GM18526 (cell line): ENCODE data around the gene MYRFL.

Experiments used
- POLR2A ChIP-seq: IDR thresholded peaks from 3 replicates; pipeline ENCODE4 v1.6.1; 2011; ENCODE audit not compliant: insufficient read length; ENCODE audit errors: extremely low read depth

MYRFL gene

DNA sequence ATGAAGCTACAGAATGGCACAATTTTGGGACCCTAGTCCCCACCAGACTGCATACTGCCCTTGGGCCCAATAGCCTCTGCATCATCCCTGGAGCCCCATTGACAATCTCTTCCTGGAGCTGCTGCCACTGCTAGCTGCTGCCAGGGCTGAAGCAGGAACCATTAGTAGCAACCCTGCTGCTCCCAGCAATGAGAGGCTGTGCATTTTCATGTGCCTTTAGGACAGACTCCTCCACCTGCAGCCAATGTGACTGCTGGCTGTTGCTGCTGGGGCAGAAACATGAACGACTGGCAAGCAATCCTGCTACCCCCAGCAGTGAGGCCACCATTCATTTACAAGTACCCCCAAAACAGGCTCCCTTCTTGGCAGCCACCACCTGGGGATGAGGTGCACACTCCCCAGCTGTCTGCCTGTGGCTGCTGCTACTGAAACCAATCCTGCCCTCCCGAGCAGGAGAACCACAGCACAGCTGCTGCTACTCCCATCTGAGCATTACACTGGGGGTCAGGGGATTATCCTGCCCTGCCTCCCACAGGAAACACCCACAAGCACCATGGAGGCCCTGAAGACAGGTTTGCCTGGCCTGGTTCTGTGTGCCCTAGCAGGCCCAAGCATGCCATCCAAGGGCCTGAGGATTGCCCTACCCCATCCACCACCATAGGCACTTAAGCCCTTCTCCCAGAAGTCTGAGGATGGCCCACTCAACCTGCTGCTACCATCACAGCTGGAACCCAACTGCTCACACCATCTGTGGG is 181.0 kb downstream of the MYRFL start:
- TF ChIP-seq POLR2A = no peak

DNA sequence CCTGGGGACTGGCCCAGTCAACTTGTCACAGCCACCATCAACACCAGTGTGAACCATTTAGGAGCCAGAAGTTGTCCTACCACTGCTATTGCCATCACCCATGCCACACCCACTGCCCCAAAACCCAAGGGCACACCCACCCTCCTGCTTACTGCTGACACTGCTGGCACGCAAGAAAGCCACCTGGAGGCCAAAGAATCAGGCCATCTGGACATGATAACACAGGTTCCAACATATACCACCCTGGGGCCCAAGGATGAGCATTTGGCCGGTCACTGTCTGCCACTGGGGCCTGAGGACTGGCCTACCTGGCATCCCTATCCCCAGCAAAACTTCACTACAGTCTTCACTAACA is 181.6 kb downstream of the MYRFL start:
- no peak for TF ChIP-seq POLR2A

DNA sequence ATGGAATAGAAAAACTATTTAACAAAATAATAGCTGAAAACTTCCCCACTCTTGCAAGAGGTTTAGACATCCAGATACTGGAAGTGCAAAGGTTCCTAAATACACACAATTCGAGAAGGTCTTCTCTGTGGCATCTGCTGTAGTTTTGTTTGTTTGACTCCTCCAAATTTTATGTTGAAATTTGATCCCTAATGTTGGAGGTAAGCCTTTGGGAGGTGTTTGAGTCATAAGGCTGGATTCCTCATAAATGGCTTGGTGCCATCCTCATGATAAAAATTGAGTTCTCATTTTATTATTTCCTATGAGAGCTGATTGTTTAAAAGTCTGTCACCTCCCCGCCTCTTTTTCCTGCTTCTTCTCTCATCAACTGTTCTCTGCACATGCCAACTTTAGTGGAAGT is 182.7 kb downstream of the MYRFL start:
- no peak for TF ChIP-seq POLR2A
